ENCODE data around the gene SERPINB12. TPM values are rescaled to one million over a fixed set of nuclear protein-coding genes. Genes with fewer than 3 reads are reported as not detected.

SERPINB12 gene
- total RNA-seq, 3 donors from 2014 or later: not detected

DNA sequence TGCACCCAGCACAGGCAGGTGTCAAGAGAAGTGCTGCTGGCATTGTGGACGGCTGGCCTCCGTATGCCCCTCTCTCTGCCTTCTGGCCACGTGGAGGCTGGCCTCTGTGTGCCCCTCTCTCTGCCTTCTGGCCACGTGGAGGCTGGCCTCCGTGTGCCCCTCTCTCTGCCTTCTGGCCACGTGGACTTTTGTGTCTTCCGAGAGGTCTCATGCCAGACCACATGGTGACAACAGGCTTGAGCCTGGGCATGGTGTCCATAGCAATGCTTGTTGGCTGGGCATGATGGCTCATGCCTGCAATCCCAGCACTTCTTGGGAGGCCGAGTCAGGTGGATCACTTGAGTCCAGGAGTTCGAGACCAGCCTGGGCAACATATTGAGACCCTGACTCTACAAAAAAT is 25.7 kb downstream of the SERPINB12 start:
- Histone ChIP-seq H3K27ac (no peak overlapping the region), H3K4me1 (no peaks in the 10 kb centered on the region), H3K36me3 (no peaks in the 10 kb centered on the region), H3K4me3 (no peak overlapping the region), H3K9me3 (no peaks in the 10 kb centered on the region), H3K27me3 (no peaks in the 10 kb centered on the region)
- no peak for DNase-seq (ENCODE audit: low spot score in 2 of 2)
- intact Hi-C loops (cut with DNase I; ENCODE audit: low total_unique reads): no loop called here
- no peak for TF ChIP-seq POLR2A (IDR thresholded peaks at IDR 0.05)
- TF ChIP-seq POLR2AphosphoS5 (IDR thresholded peaks at IDR 0.05): no peak
- TF ChIP-seq, protein P1, sequence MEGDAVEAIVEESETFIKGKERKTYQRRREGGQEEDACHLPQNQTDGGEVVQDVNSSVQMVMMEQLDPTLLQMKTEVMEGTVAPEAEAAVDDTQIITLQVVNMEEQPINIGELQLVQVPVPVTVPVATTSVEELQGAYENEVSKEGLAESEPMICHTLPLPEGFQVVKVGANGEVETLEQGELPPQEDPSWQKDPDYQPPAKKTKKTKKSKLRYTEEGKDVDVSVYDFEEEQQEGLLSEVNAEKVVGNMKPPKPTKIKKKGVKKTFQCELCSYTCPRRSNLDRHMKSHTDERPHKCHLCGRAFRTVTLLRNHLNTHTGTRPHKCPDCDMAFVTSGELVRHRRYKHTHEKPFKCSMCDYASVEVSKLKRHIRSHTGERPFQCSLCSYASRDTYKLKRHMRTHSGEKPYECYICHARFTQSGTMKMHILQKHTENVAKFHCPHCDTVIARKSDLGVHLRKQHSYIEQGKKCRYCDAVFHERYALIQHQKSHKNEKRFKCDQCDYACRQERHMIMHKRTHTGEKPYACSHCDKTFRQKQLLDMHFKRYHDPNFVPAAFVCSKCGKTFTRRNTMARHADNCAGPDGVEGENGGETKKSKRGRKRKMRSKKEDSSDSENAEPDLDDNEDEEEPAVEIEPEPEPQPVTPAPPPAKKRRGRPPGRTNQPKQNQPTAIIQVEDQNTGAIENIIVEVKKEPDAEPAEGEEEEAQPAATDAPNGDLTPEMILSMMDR (IDR thresholded peaks at IDR 0.05): no peak

GRCh38 chr18:63570721-63571120 is 28.6 kb downstream of the SERPINB12 start:
- Histone ChIP-seq H3K27me3 (no peaks in the 10 kb centered on the region), H3K4me1 (no peaks in the 10 kb centered on the region), H3K36me3 (no peaks in the 10 kb centered on the region), H3K4me3 (no peak overlapping the region), H3K27ac (no peak overlapping the region), H3K9me3 (no peaks in the 10 kb centered on the region)
- no peak for DNase-seq (ENCODE audit: low spot score in 2 of 2)
- intact Hi-C loops (cut with DNase I; ENCODE audit: low total_unique reads): no loop called here
- no peak for TF ChIP-seq POLR2A (IDR thresholded peaks at IDR 0.05)
- no peak for TF ChIP-seq POLR2AphosphoS5 (IDR thresholded peaks at IDR 0.05)
- TF ChIP-seq, protein P1 (IDR thresholded peaks at IDR 0.05): no peak

DNA sequence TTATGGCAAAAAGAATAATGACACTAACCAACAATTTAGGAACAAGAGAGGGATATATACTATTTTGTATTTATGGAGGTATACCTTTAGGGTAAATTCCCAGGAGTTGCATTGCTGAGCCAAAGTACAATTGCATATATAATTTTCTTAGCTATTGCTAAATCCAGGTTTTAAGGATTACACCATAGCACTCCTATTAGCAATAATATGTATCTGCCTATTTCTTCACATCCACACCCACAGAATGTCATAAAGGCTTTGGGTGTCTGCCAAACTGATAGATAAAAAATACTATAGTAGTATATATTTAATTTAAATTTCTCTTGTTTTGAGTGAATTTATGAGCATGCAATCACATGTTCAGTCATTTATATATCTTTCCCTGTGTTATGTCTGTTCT is 33.5 kb downstream of the SERPINB12 start:
- intact Hi-C loops (cut with DNase I; ENCODE audit: low total_unique reads): no loop called here
- H3K27ac ChIP-seq: no peak overlapping the region
- no peaks in the 10 kb centered on the region for H3K36me3 ChIP-seq
- no peak for TF ChIP-seq POLR2A (IDR thresholded peaks at IDR 0.05)
- TF ChIP-seq POLR2AphosphoS5 (IDR thresholded peaks at IDR 0.05): no peak
- TF ChIP-seq, protein P1 (IDR thresholded peaks at IDR 0.05): no peak
- H3K27me3 ChIP-seq: peaks cover 0 to 3% of the 10 kb centered on the region in 2 donors
- H3K4me1 ChIP-seq: no peaks in the 10 kb centered on the region
- H3K9me3 ChIP-seq: no peaks in the 10 kb centered on the region
- no peak for DNase-seq (ENCODE audit: low spot score in 2 of 2)
- no peak overlapping the region for H3K4me3 ChIP-seq

DNA sequence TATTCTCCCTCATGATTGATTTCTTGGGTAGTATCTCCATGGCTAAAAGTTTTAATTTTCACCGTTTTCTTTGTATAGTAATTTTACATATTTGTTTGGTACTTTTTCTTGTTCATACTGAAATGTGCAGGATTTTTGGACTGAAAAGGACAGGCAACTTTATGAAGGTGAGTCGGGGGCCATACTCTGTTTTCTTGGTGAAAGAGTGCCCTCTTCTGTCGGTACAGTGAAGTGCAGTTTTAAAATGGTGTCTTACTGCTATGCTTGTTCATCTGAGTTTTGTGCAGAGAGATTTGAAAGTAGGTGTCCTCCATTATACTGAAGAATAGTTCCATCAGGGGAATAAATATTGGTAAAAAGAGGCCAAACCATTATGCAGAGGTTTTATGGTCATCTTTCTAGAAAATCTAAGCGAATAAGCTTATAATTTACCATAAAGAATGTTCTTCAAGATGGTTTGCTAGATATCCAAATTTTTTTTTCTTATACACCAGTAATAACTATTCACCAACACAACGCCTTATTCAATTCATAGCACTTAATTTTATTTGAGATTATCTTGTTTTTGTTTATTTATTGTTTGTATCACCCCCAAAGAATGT is 36.3 kb downstream of the SERPINB12 start:
- Histone ChIP-seq H3K36me3 (no peaks in the 10 kb centered on the region), H3K9me3 (no peaks in the 10 kb centered on the region), H3K4me3 (no peak overlapping the region), H3K4me1 (no peaks in the 10 kb centered on the region), H3K27ac (no peak overlapping the region), H3K27me3 (peaks cover 0 to 3% of the 10 kb centered on the region in 2 donors)
- intact Hi-C loops (cut with DNase I; ENCODE audit: low total_unique reads): no loop called here
- no peak for TF ChIP-seq POLR2AphosphoS5 (IDR thresholded peaks at IDR 0.05)
- TF ChIP-seq, protein P1 (IDR thresholded peaks at IDR 0.05): peak; percentile 44 to 76 (median 48)
- no peak for DNase-seq (ENCODE audit: low spot score in 2 of 2)

DNA sequence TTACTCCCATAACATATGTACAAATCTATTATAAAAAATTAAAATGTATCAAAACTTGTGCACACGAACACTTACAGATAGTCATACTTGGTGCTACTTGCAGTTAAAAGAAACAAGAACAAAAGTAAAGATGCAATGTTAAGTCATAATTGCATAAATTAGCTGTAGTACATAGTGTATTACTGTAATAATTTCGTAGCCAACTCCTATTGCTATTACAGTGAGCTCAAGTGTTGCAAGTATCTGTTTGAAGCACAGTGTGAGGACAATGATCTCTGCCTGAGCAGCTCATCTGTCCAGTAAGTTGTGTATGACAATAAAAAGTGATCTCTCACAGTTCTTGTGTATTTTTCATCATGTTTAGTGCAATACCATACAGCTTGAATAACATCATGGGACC is 37.4 kb downstream of the SERPINB12 start:
- Histone ChIP-seq H3K4me3 (no peak overlapping the region), H3K27me3 (peaks cover 0 to 3% of the 10 kb centered on the region in 2 donors), H3K27ac (no peak overlapping the region), H3K4me1 (no peaks in the 10 kb centered on the region), H3K36me3 (no peaks in the 10 kb centered on the region), H3K9me3 (no peaks in the 10 kb centered on the region)
- TF ChIP-seq, protein P1 (IDR thresholded peaks at IDR 0.05): no peak
- TF ChIP-seq POLR2AphosphoS5 (IDR thresholded peaks at IDR 0.05) (no peak), POLR2A (IDR thresholded peaks at IDR 0.05) (no peak)
- intact Hi-C loops (cut with DNase I; ENCODE audit: low total_unique reads): no loop called here
- DNase-seq (ENCODE audit: low spot score in 2 of 2): no peak
